Measurements from ENCODE around the gene UBASH3A. TPM values are rescaled to one million over a fixed set of nuclear protein-coding genes. Genes with fewer than 3 reads are reported as not detected.

UBASH3A gene
- total RNA-seq, 4 donors from 2014 or later, result 0.31 to 0.96 (median 0.79) TPM; not detected in 1

DNA sequence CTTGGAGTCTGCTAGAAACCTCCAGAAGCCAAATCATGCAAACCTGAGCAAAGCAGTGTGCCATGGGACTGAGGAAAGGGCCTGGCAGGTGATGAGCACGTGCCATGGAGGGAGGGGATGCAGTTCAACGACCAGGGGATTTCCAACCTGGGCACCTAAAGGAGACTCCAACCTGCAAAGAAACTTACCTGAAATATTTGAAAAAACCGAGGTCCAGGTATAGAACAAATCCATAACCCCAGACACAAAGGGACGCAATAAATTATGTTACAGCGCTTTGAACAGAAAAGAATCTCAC, 8.9 kb downstream of the UBASH3A start:
- DNase-seq (ENCODE audit: low spot score), result no peak
- TF ChIP-seq, protein P1, sequence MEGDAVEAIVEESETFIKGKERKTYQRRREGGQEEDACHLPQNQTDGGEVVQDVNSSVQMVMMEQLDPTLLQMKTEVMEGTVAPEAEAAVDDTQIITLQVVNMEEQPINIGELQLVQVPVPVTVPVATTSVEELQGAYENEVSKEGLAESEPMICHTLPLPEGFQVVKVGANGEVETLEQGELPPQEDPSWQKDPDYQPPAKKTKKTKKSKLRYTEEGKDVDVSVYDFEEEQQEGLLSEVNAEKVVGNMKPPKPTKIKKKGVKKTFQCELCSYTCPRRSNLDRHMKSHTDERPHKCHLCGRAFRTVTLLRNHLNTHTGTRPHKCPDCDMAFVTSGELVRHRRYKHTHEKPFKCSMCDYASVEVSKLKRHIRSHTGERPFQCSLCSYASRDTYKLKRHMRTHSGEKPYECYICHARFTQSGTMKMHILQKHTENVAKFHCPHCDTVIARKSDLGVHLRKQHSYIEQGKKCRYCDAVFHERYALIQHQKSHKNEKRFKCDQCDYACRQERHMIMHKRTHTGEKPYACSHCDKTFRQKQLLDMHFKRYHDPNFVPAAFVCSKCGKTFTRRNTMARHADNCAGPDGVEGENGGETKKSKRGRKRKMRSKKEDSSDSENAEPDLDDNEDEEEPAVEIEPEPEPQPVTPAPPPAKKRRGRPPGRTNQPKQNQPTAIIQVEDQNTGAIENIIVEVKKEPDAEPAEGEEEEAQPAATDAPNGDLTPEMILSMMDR (IDR thresholded peaks at IDR 0.05), result no peak
- no peak for ATAC-seq (ENCODE audit: low FRiP score)

DNA sequence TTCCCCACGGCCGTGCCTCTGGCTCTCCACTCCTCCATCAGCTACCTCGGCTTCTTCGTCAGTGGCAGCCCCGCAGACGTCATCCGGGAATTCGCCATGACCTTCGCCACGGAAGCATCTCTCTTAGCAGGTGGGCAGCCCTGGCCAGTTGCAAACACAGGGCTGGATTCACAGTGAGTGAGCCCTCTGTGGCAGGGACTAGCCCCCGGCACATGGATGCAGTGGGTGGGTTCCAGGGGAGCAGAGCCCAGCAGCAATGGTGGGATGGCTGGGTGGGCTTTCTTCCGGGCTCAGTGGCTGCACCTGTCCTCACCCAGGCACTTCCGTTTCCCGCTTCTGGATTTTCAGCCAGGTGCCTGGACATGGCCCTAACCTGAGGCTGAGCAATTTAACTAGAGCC, 9.4 kb downstream of the UBASH3A start:
- DNase-seq (ENCODE audit: low spot score) (no peak), ATAC-seq (ENCODE audit: low FRiP score) (no peak)
- TF ChIP-seq, protein P1 (IDR thresholded peaks at IDR 0.05), result no peak

DNA sequence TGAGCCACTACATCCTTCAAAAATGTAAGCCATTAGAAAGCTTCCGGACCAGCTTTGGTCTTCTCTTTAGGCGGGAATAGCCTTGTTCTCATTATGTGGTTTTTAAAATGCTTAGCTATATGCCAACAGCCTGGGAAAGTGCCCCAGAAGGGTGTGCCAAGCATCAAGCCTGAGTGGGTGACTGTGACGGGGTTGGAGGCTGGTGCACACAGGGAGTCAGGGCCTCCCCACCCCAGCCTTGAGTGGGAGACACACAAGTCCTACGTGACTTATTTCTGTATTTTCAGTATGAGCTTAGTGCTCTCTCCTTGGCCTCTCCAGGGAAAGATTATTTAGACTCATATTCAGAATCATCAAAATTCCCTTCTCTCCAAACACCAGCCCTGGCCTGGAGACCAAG, 9.8 kb downstream of the UBASH3A start:
- no peak for DNase-seq (ENCODE audit: low spot score)
- TF ChIP-seq, protein P1 (IDR thresholded peaks at IDR 0.05), result no peak
- no peak for ATAC-seq (ENCODE audit: low FRiP score)

DNA sequence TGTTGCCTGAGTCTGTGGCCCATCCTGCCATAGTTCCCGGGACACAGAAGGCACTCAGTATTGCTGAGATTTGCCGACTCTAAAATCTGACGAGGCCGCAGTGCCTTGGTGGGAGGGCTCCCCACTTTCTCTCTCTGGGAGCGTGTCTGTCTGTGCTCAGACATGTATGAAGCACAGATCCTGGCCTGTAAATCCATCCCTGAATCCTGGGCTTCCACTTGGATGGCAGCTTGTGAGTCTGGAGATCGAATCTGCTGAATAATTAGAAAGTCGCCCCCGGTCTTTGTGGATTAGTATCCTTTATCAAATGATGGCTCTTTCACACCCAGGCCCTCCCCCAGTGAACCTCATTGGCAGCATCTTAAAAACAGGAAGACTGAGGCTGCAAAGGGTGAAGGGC, 10.4 kb downstream of the UBASH3A start:
- DNase-seq (ENCODE audit: low spot score), result no peak
- TF ChIP-seq, protein P1 (IDR thresholded peaks at IDR 0.05), result no peak
- ATAC-seq (ENCODE audit: low FRiP score), result no peak

DNA sequence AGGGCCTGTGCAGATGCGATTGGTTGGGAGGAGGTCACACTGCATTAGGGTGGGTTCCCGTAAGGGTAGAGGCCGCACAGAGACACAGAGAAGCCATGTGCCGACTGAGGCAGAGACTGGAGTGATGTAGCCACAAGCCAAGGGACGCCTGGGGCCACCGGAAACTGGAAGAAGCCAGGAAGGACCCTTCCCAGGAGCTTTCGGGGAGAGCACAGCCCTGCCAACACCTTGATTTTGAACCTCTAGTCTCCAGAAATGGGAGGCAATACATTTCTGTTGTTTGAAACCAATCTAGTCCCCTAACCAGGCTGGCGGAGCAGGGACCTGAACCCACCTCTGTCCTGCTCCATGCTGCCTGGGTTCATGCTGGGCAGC, 10.8 kb downstream of the UBASH3A start:
- DNase-seq (ENCODE audit: low spot score) (no peak), ATAC-seq (ENCODE audit: low FRiP score) (no peak)
- TF ChIP-seq, protein P1 (IDR thresholded peaks at IDR 0.05), result no peak

DNA sequence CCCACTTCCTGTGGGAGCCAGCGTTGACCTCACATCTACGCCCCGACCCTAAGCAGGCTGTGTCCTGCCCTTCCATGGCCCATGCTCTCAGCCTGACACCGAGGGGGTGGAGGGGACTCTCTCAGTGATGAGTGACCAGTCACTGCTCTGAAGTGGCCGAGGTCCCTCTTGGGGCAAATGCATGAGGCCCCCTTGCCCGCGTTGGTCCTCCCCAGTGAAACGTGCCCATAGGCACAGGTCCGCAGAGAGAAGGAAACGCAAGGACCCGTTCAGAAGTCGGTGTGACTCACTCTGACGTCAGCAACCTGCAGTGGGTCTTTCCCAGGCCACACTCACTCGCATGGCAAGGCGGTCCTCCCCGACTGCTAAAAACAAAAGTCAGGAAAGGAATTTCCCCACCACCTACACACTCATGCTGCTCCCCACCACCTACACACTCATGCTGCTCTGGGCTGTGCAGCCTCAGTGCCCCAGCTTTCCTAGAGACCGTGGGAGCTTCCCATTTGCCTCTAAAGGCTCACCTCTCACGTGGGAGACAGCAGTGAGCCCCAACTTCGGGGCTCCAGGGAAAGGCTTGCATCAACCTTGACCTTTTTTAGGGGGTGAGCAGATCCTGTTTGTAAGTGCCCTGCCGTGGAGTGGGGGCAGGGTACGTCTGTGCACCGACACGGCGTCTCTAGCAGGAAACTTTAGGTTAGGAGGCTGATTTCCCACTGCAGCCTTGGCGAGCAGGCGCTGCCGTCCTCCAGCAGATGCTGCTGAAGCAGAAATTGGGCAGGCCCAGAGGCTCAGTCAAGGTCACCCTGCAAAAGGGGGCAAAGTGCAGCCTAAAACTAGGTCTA, 11.4 kb downstream of the UBASH3A start:
- no peak for ATAC-seq (ENCODE audit: low FRiP score)

DNA sequence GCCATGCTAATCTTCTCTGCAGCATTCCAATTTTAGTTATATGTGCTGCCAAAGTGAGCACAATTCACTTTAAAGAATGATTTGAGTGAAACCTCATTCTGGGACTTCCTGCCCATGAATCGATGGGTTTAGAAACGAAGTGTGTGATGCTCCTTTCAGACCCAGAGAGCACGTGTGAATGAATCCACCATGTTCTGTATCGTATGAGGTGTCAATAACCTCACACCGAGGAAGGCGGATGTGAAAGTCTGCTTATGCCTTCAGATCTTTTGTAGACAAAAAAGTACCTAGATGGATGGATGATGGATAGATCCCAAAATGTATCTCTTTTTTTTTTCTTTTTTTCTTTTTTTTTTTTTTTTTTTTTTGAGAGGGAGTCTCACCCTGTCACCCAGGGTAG, 13.8 kb downstream of the UBASH3A start:
- no peak for ATAC-seq (ENCODE audit: low FRiP score)
- DNase-seq (ENCODE audit: low spot score), result no peak
- TF ChIP-seq, protein P1 (IDR thresholded peaks at IDR 0.05), result no peak

More for the DNA sequence above, 11.4 kb downstream of the UBASH3A start:
- no peak for DNase-seq (ENCODE audit: low spot score)
- TF ChIP-seq, protein P1 (IDR thresholded peaks at IDR 0.05), result no peak
